ENCODE results near the gene ARMH3.

DNA sequence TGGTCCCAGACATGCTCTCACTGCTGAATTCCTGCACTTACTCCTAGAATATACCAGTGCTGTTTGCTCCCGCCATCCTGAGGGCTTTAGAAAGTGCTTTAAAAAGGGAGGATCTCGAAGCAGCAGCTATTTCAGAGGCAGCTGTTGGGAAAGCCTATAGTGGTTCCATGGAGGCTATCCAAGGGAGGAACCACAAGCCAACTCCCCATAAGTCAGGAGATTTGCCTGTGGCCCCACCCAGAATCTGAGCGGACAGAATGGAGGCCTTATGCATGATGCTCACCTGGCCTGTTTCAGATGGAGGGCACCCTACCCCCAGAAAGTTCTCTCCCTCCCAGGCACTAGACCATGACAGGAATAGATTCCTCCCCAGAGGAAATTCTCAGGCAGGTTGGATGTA, 210.1 kb downstream of the ARMH3 start:
- TF ChIP-seq, protein P1, sequence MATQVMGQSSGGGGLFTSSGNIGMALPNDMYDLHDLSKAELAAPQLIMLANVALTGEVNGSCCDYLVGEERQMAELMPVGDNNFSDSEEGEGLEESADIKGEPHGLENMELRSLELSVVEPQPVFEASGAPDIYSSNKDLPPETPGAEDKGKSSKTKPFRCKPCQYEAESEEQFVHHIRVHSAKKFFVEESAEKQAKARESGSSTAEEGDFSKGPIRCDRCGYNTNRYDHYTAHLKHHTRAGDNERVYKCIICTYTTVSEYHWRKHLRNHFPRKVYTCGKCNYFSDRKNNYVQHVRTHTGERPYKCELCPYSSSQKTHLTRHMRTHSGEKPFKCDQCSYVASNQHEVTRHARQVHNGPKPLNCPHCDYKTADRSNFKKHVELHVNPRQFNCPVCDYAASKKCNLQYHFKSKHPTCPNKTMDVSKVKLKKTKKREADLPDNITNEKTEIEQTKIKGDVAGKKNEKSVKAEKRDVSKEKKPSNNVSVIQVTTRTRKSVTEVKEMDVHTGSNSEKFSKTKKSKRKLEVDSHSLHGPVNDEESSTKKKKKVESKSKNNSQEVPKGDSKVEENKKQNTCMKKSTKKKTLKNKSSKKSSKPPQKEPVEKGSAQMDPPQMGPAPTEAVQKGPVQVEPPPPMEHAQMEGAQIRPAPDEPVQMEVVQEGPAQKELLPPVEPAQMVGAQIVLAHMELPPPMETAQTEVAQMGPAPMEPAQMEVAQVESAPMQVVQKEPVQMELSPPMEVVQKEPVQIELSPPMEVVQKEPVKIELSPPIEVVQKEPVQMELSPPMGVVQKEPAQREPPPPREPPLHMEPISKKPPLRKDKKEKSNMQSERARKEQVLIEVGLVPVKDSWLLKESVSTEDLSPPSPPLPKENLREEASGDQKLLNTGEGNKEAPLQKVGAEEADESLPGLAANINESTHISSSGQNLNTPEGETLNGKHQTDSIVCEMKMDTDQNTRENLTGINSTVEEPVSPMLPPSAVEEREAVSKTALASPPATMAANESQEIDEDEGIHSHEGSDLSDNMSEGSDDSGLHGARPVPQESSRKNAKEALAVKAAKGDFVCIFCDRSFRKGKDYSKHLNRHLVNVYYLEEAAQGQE (IDR thresholded peaks at IDR 0.05; ENCODE audit: insufficient read depth in 1 of 2, low read depth in 2 of 2, low read length in 2 of 2): no peak
- TF ChIP-seq SIN3A (IDR thresholded peaks at IDR 0.05; ENCODE audit: borderline replicate concordance, insufficient read depth, low read length) (no peak), POLR2AphosphoS5 (IDR thresholded peaks at IDR 0.05; ENCODE audit: low read depth, low read length) (no peak), TAF1 (IDR thresholded peaks at IDR 0.05; ENCODE audit: borderline replicate concordance, insufficient read depth, low read length) (no peak), FOXP2 (optimal IDR thresholded peaks at IDR 0.05; ENCODE audit: borderline replicate concordance, extremely low read depth, extremely low read length, insufficient read depth) (no peak)

Measured in PFSK-1 (cell line).